Activated CD4-positive, alpha-beta T cell treated with anti-CD3 and anti-CD28 coated beads, Interleukin-2, amount 50 U/mL, for 24 hours (primary cell): ENCODE results near the gene NCOA3.
"Not testable (repeated sequence)": the region's sequence is repeated elsewhere in the genome, so short reads cannot be mapped to it uniquely, and the experiment has no call there.

ENCODE experiments used
- DNase-seq, 2 donors: peaks; one replicate each; pipeline ENCODE4 v3.0.0-alpha.2; 2020; ENCODE audit warnings: low read depth in 1 of 2, low spot score in 1 of 2

The NCOA3 gene

GRCh38 chr20:47561603-47562583 lies 60.2 kb downstream of the NCOA3 start:
- no peak for DNase-seq

GRCh38 chr20:47566269-47566668 lies 64.6 kb downstream of the NCOA3 start:
- no peak for DNase-seq

GRCh38 chr20:47568019-47568418 lies 66.3 kb downstream of the NCOA3 start:
- DNase-seq = no peak

GRCh38 chr20:47568837-47569410 lies 67.2 kb downstream of the NCOA3 start:
- DNase-seq = no peak

- DNase-seq = no peak
Measured at GRCh38 chr20:47571426-47571825, 69.7 kb downstream of the NCOA3 start.

- no peak for DNase-seq
Measured at GRCh38 chr20:47572105-47572729, 70.5 kb downstream of the NCOA3 start.

GRCh38 chr20:47573559-47573958 lies 71.9 kb downstream of the NCOA3 start:
- DNase-seq = no peak

- DNase-seq = no peak
Measured at GRCh38 chr20:47574616-47575364, 73.1 kb downstream of the NCOA3 start.

GRCh38 chr20:47576516-47577033 lies 74.9 kb downstream of the NCOA3 start:
- no peak for DNase-seq

- DNase-seq = no peak
Measured at GRCh38 chr20:47577314-47577713, 75.6 kb downstream of the NCOA3 start.

GRCh38 chr20:47578543-47578942 lies 76.9 kb downstream of the NCOA3 start:
- no peak for DNase-seq

- DNase-seq = not testable (repeated sequence)
Measured at GRCh38 chr20:47580686-47581085, 79.0 kb downstream of the NCOA3 start.

- DNase-seq = no peak
Measured at GRCh38 chr20:47581090-47581489, 79.4 kb downstream of the NCOA3 start.

GRCh38 chr20:47583551-47583950 lies 81.9 kb downstream of the NCOA3 start:
- DNase-seq = no peak

- no peak for DNase-seq
Measured at GRCh38 chr20:47585087-47585747, 83.5 kb downstream of the NCOA3 start.

- DNase-seq = no peak
Measured at GRCh38 chr20:47586649-47587294, 85.1 kb downstream of the NCOA3 start.

- no peak for DNase-seq
Measured at GRCh38 chr20:47588158-47588557, 86.5 kb downstream of the NCOA3 start.

- no peak for DNase-seq
Measured at GRCh38 chr20:47591231-47591630, 89.5 kb downstream of the NCOA3 start.

GRCh38 chr20:47594157-47594556 lies 92.5 kb downstream of the NCOA3 start:
- no peak for DNase-seq

- not testable (repeated sequence) for DNase-seq
Measured at GRCh38 chr20:47595138-47595537, 93.5 kb downstream of the NCOA3 start.
